Glutamatergic neuron (in vitro differentiated cells): ENCODE results near the gene ASPG. TPM values are rescaled to one million over a fixed set of nuclear protein-coding genes. Genes with fewer than 3 reads are reported as not detected.

Experiments
- DNase-seq: peaks from one replicate; pipeline ENCODE4 v3.0.0; 2022
- H3K27ac Mint-ChIP-seq: one replicate; pipeline ENCODE4 v1.8.0; 2020; ENCODE audit warnings: mild to moderate bottlenecking, mixed read lengths, inconsistent platforms; ENCODE audit not compliant: unreplicated experiment
- H3K27me3 Mint-ChIP-seq: one replicate; pipeline ENCODE4 v1.8.0; 2020; ENCODE audit warnings: mild to moderate bottlenecking, moderate library complexity, mixed read lengths, inconsistent platforms; ENCODE audit not compliant: unreplicated experiment
- H3K36me3 Mint-ChIP-seq: one replicate; pipeline ENCODE4 v1.8.0; 2020; ENCODE audit warnings: mild to moderate bottlenecking, mixed read lengths, inconsistent platforms; ENCODE audit not compliant: unreplicated experiment
- H3K4me1 Mint-ChIP-seq: one replicate; pipeline ENCODE4 v1.8.0; 2020; ENCODE audit warnings: mild to moderate bottlenecking, low read depth, mixed read lengths, inconsistent platforms; ENCODE audit not compliant: unreplicated experiment
- H3K4me3 Mint-ChIP-seq: one replicate; pipeline ENCODE4 v1.8.0; 2020; ENCODE audit warnings: mild to moderate bottlenecking, mixed read lengths, inconsistent platforms; ENCODE audit not compliant: unreplicated experiment
- H3K9me3 Mint-ChIP-seq: one replicate; pipeline ENCODE4 v1.8.0; 2020; ENCODE audit warnings: mild to moderate bottlenecking, moderate library complexity, mixed read lengths, inconsistent platforms; ENCODE audit not compliant: unreplicated experiment
- total RNA-seq: library from RNA; stranded (reverse); fragmentation: NEBNext Ultra II Directional; extraction: Animal tissue kit (Norgen Biotek cat#: 25700); gene quantifications from one replicate; pipeline ENCODE4 v1.2.1, GENCODE V29; 2021; ENCODE audit not compliant: unreplicated experiment
- TF ChIP-seq, protein P1 (sequence below): fragments of 200-600 bp; sonication (generic); IDR thresholded peaks from one replicate; pipeline ENCODE4 v1.5.0; 2021; ENCODE audit not compliant: partially characterized antibody, unreplicated experiment

ASPG gene
- total RNA-seq, 1 donor from 2014 or later: not detected

GRCh38 chr14:104118006-104118844, 32.7 kb downstream of the ASPG start:
- TF ChIP-seq, protein P1, sequence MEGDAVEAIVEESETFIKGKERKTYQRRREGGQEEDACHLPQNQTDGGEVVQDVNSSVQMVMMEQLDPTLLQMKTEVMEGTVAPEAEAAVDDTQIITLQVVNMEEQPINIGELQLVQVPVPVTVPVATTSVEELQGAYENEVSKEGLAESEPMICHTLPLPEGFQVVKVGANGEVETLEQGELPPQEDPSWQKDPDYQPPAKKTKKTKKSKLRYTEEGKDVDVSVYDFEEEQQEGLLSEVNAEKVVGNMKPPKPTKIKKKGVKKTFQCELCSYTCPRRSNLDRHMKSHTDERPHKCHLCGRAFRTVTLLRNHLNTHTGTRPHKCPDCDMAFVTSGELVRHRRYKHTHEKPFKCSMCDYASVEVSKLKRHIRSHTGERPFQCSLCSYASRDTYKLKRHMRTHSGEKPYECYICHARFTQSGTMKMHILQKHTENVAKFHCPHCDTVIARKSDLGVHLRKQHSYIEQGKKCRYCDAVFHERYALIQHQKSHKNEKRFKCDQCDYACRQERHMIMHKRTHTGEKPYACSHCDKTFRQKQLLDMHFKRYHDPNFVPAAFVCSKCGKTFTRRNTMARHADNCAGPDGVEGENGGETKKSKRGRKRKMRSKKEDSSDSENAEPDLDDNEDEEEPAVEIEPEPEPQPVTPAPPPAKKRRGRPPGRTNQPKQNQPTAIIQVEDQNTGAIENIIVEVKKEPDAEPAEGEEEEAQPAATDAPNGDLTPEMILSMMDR: no peak
- Mint-ChIP-seq H3K27me3 (peaks cover 26% of the 10 kb centered on the region), H3K4me3 (no peak overlapping the region), H3K9me3 (no peaks in the 10 kb centered on the region), H3K27ac (no peak overlapping the region), H3K4me1 (no peaks in the 10 kb centered on the region), H3K36me3 (no peaks in the 10 kb centered on the region)
- DNase-seq: peak; percentile 15

DNA sequence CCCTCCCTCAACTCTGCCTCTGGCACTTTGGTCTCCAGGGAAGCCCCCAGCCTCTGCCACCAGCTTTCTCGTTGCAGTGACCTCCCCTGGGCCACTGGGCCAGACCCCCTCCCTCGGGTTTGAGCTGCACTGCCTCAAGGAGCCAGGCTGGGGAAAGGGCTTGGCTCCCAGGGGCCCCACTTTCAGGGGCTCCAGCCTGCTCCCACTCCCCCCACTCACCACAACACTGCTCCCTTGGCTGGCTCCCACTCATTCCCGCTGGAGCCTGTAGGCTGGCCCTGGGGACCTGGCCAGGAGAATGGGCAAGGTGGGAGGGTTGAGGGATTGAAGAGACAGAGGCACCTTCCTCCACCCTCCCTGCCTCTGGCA, 33.6 kb downstream of the ASPG start:
- Mint-ChIP-seq H3K9me3 (peaks cover 5% of the 10 kb centered on the region), H3K36me3 (peaks cover 5% of the 10 kb centered on the region), H3K4me1 (no peaks in the 10 kb centered on the region), H3K4me3 (no peak overlapping the region), H3K27ac (no peak overlapping the region), H3K27me3 (peaks cover 26% of the 10 kb centered on the region)
- TF ChIP-seq, protein P1: no peak
- DNase-seq: no peak

DNA sequence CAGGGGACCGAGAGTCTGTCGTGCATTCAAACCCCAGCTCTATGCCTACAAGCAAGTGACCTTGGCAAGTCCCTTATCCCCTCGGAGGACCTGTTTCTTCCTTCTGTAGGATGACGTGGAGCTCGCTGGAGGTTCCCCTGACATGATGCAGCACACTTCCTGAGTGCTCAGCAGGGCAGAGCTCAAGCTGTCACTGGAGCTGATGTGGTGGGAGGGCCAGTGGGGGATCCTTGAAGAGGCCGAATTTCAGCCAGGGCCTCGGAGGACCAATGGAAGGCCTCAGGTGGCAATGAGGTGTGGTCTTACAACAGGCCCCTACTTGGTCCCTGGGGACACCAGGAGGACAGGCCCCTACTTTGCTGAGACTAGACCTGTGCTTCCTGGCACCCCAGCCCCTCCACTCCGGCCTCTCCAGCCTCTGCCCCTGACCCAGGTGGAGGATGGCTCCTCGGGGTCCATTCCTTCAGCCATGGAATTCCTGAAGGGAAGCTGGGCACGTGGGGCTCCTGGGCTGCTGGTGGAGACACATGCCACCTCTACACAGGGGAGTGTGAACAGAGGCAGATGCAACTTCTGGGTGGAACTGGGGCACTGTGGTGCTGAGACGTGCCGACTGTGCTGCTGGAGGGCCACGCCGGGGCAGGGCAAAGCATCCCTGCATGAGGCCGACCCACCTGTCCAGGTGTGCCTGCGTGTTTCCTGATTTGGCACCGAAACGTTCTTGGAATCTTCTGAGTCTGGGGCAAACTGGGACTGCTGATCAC, 34.2 kb downstream of the ASPG start:
- H3K27me3 Mint-ChIP-seq: peaks cover 26% of the 10 kb centered on the region

DNA sequence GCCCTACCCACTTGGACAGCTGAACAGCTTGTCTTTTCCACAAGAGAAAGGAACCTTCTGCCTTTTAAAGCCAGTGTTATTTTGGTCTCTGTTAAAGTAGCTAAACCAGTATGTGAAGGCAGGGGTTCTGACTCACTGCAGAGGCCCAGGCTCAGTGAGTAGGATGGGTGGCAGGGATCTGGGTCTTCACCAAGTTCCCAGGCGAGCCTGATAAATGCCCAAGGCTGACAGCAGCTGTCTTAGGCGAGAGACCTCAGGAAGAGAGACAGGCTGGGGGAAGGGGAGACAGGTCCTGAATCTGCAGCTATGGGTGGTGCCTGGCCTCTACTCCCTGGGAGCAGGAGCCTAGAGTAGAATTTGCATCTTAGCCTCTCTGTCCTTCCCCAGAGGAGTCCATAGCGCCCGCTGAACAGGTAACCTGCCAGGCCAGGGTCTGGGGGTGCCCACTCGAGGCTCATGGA, 34.8 kb downstream of the ASPG start:
- Mint-ChIP-seq H3K27ac (no peak overlapping the region), H3K4me3 (no peak overlapping the region), H3K36me3 (peaks cover 7% of the 10 kb centered on the region), H3K9me3 (peaks cover 6% of the 10 kb centered on the region), H3K27me3 (peaks cover 22% of the 10 kb centered on the region), H3K4me1 (no peaks in the 10 kb centered on the region)
- TF ChIP-seq, protein P1: no peak
- DNase-seq: no peak

More for the DNA sequence above, 34.2 kb downstream of the ASPG start:
- peak; percentile 13 for DNase-seq
- Mint-ChIP-seq H3K36me3 (peaks cover 7% of the 10 kb centered on the region), H3K4me1 (no peaks in the 10 kb centered on the region), H3K27ac (no peak overlapping the region), H3K9me3 (peaks cover 6% of the 10 kb centered on the region), H3K4me3 (no peak overlapping the region)
- TF ChIP-seq, protein P1: no peak
